NCI-H2196 (cell line): ENCODE results near the gene PCDH9.
"Not testable (repeated sequence)": the region's sequence is repeated elsewhere in the genome, so short reads cannot be mapped to it uniquely, and the experiment has no call there.

ENCODE experiments used
- DNase-seq: peaks from one replicate; lab custom pipeline; 2025; ENCODE audit not compliant: unreplicated experiment; lab: John Stamatoyannopoulos, UW

The PCDH9 gene

DNA sequence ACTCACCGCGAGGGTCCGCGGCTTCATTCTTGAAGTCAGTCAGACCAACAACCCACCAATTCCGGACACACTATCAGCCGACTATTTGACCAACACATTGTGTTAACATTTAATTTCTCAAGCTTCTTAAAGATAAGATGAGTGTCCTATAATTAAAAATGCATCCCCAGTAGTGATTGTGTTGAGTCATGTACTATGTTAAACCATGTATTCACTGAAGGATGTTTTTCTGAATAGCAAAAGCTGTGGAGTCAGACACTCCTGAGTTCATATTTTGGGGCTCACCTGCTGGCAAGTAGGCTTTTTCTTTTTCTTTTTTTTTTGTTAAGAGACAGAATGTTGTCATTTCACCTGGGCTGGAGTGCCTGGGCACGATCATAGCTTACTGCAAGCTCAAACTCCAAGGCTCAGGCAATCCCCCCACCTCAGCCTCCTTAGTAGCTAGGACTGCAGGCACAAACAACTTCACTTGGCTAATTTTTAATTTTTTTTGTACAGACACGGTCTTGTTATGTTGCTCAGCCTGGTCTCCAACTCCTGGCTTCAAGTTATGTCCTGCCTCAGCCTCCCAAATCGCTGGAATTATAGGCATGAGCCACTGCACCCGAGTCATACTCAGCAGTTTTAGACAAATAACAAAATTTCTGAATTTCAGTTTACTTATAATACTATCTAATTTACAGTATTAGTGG, 606.9 kb downstream of the PCDH9 start:
- no peak for DNase-seq

DNA sequence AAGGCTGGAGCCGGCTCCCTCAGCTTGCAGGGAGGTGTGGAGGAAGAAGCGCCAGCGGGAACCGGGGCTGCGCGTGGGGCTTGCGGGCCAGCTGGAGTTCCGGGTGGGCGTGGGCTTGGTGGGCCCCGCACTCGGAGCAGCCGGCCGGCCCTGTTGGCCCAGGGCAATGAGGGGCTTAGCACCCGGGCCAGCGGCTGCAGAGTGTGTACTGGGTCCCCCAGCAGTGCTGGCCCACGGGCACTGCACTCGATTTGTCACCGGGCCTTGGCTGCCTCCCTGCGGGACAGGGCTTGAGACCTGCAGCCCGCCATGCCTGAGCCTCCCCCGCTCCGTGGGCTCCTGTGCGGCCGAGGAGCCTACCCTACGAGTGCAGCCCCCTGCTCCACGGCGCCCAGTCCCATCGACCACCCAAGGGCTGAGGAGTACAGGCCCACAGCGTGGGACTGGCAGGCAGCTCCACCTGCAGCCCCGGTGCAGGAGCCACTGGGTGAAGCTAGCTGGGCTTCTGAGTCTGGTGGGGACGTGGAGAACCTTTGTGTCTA, 608.2 kb downstream of the PCDH9 start:
- DNase-seq = not testable (repeated sequence)

DNA sequence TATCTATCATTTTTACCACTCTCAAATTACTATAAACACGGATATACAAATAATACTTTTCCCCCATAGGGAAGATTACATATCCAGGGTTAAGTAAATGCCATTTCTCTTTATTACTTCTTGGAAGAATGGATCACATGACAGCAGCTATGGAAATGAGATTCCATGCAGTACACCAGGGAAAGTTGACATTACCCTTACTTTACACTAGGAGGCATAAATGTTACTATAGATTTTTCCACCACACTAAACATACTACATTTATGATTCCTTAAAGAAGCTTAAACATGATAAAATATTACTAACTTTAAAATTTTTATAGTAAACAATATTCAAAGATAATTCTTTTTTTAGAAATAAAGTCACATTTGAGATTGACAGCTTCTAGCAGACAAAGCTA, 611.4 kb downstream of the PCDH9 start:
- peak; percentile 2 for DNase-seq

DNA sequence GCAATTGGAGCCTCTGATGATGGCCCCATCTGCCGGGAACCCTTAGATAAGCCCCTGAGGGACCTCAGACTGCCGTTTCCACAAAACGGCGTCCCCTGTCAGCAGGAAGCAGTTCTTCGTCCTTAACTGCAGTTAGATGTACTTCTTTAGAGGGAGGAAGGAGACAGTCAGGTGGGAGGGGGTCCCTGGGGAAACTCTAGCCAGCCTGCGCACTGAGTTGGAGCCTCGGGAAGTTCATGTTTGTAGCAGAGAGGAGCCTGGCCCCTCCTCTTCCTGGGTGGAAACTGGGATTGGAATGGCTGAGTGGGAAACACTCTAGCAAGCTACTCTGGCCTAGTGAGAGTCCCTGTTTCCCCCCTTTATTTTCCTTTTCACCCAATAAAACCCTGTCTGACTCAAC, 612.4 kb downstream of the PCDH9 start:
- no peak for DNase-seq

DNA sequence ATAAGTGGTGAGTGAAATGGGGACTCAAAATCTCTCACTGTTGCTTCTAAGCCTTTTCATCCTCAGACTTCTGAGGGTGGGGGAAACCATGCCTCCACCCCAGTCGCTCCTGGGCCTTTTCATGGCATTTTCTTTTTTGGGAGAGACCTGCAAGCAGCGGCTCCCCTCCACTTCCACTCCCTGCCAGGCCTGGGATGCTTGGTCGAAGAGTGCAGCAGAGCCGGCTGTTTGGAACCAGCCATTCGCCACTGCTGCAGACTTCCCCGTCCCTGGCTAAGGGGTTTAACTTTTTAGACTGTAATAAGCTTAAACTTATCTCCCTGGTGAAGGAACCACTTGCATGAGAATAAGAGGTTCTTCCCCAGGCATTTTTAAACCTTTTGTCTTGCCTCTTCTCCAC, 617.2 kb downstream of the PCDH9 start:
- no peak for DNase-seq

DNA sequence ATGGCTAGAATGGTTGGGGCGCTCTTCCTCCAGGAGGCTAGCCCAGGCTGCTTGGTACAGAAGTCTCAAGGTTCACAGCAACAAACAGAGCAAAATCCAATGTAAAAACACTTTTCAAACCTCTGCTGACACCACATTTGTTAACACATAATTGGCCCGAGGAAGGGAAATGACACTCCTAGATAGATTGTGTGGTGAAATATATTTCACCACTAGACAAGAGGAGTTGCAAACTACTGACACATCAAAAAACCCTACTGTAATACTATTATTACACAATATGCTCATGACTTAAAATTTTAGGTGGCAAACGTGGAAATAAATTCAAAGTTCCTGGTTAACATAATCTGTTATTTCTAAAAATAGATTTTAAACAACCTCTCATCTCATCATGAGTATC, 643.6 kb downstream of the PCDH9 start:
- no peak for DNase-seq

DNA sequence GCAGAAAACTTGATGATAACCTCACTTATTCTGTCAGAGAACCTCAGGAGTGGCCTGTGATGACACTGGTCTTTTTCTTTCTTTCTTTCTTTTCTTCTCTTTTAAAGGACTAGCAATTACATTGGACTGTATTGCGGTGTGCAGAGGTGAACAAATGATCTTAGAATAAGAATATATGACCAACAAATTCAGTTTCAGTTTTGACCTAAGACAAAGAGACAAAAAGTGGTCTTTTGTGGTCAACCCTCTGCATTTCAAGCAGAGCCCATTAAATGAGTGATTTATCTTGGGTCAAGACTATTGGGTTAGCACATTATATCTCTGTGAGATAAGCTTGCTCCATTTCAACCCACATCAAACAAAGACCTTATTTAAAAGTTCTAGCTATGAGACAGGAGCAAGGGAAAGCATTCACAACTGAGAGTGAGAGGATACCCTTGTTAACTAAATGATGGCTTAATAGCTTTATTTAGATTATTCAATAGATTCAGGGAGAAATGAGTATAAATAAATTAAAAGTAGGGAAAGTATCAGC, 644.4 kb downstream of the PCDH9 start:
- no peak for DNase-seq

DNA sequence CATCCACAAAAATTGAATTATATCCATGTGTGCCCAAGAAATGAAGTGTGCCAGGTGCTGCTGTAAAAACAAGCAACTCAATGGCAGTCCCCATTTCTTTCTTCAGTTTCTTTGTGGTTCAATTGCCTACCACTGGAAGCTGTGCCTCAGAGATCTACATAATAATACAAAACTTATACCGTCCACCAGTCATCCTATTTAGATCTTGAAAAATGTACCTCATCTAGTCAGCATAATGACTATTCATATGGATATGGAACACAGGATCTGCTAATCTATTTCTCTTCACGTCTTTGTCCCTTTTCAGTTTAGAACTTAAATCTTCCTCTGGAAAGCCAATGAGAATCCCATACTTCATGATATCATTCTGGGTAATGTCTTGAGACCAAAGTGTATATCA, 648.5 kb downstream of the PCDH9 start:
- no peak for DNase-seq

DNA sequence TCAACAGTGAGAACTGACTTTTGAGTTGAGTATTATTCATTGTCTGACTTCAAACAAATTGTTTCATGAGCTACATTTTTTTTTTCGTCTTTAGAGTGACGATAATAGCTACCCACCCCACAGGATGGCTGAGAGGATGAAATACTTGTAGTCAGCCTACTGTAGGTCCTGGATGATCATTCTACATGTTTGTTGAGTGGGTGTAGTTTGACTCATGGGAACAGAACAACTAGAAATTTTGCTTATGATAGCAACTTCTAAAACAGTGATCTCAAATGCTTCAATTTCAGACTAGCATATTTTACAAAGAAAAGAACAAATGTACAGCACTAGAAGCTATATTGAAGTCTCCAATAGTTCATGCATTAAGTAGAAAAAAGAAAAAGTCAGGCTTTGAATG, 651.8 kb downstream of the PCDH9 start:
- no peak for DNase-seq

DNA sequence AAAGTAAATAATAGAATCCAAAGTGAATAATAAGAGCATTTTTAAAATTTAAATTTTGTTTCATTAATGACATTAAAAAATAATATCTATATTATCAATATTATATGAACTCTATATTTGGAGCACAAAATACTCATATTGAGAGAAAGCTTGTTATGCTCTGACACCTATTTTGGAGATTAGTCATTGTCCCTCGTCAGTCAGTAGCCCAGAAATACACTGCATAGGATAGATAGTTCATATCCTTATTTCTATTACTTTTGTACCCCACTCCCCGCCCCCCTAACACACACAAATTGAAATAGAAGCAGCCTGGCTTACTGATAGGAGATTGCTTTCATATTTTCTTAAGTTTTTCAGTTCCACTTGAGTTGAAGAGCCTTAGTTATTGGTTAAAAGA, 652.8 kb downstream of the PCDH9 start:
- DNase-seq = no peak

DNA sequence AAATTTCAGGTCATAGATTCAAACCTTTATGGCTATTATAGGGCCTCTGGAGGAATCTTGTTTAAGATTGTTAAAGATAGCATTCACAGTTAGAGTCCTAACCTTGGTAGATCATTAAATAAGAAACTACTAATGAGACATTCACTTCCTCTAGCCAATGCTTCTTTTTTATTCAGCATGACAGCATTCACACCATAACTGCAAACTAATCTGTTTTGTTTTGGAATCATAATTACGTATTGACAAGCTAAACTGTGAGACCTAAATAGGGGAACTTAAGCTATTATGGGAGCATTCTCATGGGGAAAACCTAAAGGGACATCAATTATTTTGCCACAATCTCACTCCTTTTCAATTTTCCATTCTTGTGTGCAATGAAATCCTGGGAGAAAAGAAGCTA, 653.8 kb downstream of the PCDH9 start:
- no peak for DNase-seq

DNA sequence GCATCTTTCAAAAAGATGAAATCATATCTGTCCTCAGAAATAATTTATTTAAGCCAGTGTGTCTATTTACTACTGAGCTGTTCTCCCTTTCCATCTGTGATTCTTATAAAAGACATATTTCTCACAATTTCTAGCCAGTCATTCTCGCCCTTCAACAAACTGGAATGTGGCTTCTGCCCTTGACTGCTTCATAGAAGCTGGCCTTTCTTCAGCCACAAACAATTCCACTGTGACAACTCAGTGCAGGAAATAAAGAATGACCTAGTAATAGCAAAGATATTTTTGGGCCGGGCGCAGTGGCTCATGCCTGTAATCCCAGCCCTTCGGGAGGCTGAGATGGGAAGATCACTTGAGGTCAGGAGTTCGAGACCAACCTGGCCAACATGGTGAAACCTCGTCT, 655.5 kb downstream of the PCDH9 start:
- no peak for DNase-seq

DNA sequence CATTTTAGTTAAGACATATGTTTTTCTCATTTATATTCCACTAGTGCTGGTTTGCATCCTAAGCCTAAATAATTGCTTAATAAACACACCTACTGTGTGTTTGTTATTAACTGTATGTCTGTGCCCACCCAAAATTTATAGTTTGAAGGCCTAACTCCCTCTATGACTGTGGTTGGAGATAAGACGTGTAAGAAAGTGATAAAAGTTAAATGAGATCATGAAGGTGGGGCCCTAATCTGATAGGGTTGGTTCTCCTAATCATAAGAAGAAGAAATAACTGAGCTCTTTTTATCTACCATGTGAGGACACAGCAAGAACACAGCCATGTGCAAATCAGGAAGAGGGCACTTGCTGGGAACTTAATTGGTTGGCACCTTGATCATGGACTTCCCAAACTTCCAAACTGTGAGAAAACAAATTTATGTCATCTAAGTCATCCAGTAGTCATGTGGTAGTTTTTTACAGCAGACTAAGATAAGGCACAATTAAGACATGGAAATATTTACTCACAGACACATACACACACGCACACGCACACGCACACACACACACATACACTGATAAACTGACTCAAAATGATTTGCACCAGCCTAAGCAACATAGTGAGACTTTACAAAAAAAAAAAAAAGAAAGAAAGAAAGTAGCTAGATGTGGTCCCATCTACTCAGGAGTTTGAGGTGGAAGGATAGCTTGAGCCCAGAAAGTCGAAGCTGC, 662.1 kb downstream of the PCDH9 start:
- DNase-seq = no peak

DNA sequence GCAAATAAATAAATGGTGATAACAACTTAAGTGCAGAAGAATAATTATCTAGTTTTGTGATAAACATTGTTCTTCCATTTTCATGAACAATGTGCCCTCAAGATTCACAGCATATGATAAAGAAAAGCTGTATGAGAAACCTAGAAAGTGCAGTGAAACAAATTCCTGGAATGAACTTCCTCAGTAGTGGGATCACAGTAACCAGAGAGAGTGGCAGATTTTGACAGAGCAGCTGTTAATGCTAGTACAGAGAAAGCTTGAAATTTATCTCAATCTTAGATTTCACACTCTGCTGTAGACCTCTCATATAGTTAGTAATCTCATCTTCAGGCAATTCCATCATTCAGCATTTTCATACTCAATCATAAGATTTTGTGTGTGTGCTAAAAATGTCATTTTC, 664.9 kb downstream of the PCDH9 start:
- no peak for DNase-seq

DNA sequence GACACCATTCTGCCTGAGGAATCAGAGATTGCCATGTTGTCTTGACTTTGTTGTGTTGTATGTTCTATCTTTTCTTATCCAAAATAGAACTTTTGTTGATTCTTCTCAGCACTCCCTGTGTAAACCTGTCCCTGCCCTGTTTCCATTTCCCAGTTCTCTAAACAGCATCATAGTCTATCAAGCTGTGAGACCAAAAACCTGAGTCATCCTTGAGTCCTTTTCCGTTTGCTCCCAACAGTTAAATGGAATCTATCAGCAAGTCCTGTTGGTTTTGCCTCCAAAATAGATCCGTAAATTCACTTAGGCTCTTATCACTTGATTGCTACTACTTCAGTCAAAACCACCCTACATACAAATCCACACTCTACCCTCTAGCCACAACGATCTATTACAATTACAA, 667.1 kb downstream of the PCDH9 start:
- DNase-seq = no peak

DNA sequence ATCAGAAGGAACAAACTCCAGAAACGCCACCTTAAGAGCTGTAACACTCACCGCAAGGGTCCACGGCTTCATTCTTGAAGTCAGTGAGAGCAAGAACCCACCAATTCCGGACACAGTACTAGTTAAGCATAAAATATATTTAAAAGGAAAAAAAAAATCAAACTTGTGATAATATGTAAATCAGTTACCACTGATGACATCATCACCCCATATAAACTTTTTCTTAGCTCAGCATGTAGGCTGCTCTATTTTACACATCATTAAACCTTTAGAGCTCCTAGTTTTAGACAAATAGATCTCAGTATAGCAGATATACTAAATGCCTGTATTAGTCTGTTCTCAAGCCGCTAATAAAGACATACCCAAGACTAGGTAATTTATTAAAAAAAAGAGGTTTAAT, 668.1 kb downstream of the PCDH9 start:
- DNase-seq = no peak

DNA sequence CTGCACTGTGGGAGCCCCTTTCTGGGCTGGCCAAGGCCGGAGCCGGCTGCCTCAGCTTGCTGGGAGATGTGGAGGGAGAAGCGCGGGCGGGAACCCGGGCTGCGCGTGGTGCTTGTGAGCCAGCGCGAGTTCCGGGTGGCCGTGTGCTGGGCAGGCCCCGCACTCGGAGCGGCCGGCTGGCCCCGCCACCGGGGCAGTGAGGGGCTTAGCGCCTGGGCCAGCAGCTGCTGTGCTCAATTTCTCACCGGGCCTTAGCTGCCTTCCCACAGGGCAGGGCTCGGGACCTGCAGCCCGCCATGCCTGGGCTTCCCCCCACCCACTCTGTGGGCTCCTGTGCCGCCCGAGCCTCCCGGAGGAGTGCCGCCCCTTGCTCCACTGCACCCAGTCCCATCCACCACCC, 669.1 kb downstream of the PCDH9 start:
- no peak for DNase-seq

DNA sequence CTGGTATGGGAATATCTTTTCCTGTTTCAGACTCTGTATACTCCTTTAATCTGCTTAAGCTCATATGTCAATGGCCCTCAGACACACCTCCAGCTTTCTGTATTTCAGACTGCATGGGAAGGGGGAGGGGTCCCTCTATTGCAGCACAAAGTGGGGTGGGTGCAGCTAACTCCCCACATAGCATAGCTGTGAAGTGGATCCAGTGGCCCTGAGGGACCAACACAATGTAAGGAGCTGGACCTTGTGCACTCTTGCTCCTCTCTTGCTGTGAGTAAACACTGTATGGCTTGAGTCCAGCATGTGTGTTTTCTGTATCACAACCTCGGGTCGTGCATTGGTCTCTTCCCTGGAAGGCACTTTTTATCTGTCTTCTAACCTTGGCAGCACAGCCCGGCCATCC, 669.9 kb downstream of the PCDH9 start:
- no peak for DNase-seq

DNA sequence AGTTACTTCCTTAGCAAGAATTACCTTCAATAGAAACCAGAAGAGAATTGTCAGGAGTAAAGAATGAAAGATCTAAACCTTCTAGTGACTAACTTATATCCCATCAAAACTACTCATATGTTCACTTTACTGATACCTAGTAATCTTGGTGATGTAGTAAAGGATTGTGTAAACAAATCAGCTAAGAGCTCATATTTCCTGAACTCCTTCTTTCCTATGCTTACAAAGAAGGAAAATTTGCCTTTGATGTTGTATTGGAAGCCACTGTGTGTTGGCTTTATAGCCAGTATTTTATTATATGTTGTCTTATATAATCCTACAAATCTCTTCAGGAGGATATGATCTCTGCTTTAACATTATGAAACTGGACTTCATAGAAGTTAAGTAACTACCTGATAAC, 671.0 kb downstream of the PCDH9 start:
- DNase-seq = no peak

DNA sequence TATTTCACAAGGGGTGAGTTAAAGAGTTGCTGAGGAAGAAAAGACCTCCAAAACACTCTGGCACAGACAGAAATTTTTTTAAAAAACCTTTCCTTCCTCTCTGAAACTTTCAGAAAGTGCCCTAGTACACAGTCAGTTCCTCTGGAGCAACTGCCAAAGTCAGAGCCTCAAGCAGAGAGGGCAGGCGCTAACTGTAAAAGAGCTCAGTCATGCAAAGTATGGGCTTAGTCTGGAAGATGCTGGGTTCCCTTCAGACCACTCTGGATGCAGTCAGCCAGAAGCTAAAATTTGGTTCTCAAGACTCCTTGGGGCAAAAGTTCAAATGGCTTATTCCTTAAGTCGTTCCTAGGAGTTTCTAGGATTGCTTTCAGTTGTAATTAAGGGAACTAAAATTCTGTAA, 671.6 kb downstream of the PCDH9 start:
- DNase-seq = no peak

DNA sequence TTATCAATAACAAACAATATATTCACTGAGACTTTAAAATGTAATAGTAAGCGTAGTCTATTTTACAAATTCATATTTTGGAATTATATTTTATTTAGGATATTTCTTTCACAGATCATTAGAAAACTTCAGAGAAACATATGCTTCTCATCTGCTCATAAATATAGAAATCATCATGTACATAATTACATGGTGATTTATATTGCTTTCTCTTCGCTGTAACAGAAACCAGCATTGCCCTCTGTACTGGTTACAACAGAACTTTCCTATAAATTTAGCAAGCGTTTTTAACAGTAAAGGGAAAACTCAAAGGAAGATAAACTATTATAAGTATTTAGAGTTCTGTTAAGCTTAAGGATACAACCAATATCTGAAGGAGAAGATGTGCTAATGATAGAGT, 672.8 kb downstream of the PCDH9 start:
- no peak for DNase-seq

DNA sequence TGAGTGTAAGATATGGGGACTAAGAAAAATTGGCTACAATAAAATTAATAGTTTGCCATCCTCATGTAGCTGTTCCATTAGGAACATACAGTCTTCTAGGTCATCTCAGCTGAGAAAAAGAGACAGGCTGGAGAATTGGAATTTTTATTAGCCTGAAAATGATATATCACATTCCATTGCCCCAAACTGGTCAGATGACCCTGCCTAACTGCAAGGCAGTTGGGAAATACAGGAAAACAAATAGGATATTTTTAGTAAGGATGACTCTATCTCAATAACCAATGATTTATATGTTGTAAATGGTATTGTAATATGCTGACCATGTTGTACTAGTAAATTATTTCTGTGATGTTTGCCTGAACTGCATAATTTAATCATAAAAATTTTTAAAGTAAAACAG, 673.8 kb downstream of the PCDH9 start:
- DNase-seq = no peak
